GM10847 (cell line): ENCODE measurements around the gene MTSS2.

Experiments
- POLR2A ChIP-seq: IDR thresholded peaks from 2 replicates; pipeline ENCODE4 v1.6.1; 2011; ENCODE audit not compliant: insufficient read length; ENCODE audit errors: extremely low read depth

Gene MTSS2, protein sequence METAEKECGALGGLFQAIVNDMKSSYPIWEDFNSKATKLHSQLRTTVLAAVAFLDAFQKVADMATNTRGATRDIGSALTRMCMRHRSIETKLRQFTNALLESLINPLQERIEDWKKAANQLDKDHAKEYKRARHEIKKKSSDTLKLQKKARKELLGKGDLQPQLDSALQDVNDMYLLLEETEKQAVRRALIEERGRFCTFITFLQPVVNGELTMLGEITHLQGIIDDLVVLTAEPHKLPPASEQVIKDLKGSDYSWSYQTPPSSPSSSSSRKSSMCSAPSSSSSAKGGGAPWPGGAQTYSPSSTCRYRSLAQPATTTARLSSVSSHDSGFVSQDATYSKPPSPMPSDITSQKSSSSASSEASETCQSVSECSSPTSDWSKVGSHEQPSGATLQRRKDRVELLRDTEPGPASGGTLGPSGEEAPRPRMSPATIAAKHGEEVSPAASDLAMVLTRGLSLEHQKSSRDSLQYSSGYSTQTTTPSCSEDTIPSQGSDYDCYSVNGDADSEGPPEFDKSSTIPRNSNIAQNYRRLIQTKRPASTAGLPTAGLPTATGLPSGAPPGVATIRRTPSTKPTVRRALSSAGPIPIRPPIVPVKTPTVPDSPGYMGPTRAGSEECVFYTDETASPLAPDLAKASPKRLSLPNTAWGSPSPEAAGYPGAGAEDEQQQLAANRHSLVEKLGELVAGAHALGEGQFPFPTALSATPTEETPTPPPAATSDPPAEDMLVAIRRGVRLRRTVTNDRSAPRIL

DNA sequence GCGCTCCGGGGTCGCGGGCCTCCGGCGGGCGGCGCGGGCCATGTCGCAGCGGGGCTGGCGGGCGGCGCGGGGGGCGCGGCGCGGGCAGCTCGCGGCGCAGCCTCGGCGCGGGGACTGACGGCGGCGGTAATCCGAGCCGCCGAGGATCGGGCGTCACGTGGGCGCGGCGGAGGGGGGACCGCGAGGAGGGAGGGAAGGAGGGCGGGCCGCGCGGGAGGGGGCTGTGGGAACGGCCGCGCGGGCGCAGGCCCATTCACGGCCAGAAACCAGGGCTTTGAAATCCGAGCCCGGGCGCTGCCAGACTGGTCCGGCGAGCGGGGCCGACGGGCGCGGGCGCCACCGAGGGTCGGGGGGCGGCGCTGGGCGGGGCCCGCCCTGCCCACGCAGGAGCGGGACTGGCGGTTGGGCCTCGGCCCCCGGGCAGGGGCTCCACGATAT lies at the start of gene MTSS2:
TSS of gene MTSS2 (minus strand) at position 116 of the 438 bp plus-strand sequence. CDS start 262 bp downstream, outside the sequence.
- no peak for TF ChIP-seq POLR2A

DNA sequence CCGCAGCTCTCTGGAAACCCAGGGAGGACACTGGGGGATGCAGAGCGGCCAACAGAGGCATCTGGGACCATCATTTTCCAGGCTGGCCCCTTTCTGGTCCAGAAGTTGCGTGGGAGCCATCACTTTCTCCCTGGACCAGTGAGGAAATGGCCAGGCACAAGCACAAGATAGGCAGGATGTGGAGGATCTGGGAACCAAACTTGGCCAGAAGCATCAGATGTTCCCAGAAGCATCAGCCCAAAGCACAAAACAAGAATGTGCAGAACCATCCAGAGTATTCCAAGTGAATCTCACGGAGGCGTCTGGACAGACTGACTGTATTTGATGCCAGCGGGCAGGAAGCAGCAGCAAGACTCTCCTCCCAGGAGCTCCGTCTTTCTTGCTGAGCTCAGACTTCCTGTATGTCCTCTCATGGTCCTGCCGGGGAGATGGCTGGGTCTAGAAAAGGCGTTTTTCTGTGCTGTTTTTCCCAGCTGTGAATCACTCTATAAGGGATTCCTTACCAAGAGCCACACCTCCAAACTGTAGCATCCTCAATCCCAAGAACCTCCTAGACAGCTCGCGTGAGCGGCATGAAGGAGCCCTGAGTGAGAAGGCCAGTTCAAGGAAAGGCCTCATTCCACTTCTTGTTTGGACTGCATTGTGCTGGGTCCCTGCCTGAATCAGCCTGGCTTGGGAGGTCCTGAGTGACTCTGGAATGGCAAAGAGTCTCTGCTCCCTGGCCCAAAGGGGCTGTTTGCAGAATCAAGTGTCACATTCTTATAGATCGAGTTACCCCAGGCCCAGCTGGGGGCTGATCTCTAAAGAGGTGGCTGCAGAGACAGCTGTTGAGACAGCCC lies 49.5 kb upstream of the MTSS2 start:
- TF ChIP-seq POLR2A, result no peak

DNA sequence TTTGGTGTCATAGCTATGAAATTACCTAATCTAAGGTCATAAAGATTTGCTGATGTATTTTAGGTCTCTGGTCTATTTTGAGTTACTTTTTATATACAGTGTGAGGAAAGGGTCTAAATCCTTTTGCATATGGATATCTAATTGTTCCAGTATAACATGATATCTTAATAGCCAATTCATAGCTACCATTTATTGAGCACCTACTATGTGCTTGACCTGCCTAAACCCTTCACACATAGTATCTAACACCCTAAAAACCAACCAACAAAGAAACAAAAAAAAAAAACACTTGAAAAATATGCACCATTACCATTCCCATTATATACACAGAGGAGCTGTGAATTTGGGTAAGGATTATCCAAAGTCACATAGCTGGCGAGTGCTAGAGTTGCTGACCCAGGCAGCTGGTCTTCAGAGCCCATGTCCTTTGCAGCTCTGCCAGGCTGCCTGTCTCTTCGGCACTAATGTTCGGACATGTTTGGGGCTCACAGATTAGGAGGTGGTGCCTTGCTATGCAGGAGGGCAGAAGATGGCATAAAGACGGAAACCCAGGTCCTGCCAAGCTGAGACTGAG lies 48.8 kb upstream of the MTSS2 start:
- no peak for TF ChIP-seq POLR2A

DNA sequence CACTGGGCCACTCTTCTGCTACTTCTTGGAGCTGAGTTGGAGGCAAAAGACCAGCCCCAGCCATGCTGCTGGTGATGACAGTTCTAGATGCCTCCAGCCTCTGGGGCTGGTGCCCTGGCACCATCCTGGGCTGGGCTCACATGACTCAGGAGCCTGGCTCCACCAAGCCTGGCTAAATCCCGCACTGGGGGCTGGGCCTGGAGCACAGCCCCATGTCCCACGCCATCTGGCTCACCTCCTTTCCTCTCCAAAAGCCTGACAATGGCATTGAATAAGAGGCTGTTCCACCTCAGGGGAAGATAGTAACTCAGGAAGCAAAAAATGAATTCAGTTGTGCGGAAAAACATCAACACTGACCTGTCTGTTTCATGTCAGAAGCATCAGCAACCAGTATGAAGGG lies 45.1 kb upstream of the MTSS2 start:
- TF ChIP-seq POLR2A, result no peak

DNA sequence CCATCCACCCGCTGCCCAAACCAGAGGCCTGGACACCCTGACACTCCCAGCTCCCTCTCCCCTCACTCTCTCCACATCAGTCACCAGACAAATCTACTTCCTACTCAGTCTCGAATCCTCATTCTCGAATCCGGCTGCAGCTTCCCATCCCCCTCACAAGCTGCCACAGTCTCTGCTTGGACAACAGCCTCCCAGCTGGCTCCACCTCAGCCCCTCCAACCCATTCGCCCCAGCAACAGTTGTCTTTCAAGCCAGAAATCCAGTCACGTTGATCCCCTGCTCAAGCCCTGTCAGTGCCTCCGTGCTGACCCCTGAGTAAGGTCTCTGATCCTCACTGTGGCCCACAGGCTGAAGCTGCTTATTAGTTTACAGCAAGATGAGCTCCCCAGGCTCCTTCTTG lies 44.2 kb upstream of the MTSS2 start:
- no peak for TF ChIP-seq POLR2A

DNA sequence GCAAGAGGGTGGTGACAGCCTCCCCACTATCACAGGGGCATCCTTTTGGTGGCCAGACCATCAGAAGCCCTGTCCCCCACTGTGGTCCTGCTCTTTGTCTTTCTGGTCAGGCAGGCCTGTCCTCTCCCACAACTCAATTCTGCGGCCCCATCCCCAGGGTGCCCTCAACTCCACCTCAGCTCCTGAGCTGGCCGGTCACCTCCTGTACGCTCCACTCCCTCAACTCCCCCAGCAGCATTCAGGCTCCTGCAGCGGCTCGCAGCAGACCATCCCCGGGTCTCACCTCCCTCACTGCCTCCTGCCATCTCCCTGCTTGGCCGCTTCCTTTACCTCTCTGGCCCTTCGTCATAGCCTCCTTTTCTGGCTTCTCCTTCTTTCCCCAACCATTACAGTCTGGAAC lies 43.4 kb upstream of the MTSS2 start:
- TF ChIP-seq POLR2A, result no peak

DNA sequence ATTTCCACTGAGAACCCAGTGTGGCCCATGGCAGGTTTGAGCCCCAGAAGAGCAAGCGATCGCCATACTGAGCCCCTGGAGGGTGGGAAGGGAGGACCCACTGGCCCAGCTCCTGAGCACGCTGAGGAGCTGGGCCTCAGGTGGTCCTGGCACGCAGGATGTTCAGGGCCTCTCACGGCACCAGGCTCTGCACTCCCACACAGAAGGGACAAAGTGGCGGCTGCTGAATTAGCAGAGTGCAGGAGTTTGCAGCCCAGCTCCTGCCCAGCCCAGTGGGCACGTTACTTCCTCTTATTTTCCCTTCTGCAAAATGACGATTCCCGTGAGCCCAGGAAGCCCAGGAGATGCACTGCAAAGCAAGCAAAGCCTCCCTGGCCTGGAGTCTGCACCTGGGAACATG lies 42.3 kb upstream of the MTSS2 start:
- TF ChIP-seq POLR2A, result no peak

DNA sequence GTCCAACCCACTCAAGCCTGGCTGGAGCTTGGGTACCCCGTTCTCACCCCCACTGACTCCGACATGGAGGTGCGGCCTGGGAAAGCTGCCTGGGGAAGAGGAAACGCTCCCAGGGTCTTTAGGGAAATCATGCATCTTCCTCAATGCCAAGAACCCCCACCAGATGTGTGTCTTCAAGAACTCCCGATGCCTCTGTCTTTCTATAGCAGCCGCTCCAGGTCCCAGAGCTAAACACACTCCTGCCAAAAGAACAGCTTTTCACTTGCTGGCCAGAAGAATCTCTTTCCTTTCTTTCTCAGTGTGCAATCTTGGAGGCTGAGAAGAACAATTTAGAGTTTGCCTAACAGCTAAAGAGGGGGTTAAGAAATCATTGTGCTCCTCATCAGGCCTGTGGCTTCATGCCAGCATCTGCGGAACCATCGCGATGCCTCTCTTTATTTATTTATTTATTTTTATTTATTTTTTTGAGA lies 41.1 kb upstream of the MTSS2 start:
- TF ChIP-seq POLR2A, result no peak

DNA sequence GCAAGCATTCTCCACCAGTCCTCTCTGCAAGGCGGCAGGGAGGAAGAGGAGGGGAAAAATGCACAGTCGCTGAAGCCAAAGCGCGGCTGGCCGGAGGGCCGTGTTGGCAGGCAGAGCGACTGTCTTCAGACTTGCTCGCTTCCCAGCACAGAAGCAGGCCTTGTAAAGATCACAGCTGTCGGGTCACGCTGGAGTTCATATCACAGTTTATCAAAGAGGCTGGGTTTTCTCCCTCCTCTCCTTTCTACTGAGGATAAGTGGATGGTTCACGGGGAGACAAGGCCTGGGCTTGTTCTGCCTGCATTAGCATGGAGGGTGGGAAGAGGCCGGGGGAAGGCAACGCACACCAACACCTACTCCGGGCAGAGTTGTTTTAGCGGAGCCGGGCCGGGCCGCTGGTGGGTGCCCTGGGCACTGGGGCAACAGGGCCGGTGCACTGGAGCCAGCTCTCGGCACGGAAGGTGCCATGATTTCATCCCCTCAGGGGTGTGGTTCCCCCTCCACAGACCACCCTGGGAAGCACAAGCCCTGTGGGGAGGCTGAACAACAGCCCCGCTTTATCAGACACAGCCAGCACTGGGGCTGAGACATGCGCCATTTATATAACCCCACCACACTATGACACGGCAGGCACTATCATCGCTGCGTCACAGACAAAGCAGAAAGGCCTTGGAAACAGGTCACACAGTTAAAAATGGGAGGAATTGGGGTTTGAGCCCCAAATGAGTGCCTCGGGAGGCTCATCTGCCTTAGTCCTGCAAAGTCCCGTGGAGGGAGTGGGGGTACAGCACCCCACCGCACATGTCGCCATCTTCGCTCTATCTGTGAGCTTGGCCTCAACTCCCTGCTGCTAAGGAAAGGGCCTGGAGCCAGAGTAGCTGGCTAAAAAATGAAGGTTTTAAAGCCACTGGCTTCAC lies 40.3 kb upstream of the MTSS2 start:
- TF ChIP-seq POLR2A, result no peak

DNA sequence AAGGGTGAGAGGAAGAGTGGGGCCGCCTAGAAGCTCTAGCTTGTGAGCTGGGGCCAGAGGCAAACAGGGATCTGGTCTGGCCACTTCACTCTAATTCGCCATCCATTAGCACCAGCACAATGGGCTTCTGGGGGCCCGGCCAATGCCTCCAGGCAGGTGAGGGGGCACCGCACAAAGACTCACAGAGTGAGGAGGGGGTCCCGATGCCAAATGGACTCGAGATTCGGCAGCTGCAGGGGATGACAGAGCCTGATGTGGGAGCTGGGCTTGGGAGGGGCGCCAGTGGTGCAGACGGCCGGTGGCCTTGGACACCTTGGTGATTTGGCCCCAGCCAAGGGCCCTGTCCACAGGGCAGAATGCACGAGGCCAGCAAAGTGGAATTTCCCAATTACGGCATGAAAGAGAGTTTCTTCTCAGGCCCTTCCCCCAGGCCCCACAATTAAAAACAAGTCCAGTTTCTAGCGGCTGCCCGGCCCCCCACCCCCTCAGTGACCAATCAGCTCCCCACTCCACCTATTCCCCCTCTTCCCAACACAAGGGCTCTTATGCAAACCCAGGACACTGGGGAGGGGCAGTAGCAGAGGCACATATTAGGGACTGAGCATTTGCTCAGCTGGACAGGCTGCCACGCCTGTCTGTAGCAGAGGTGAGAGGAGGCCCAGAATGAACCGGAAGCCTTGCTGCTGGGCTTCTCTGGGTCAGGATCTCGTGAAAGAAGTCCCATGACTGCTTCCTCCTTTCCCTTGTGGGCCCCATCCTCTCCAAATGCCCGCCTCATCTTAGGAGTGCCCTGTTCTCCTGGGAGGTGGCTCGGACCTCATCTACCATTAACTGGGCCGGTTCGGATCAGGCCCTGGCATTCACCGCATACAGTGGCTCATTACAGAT lies 39.4 kb upstream of the MTSS2 start:
- no peak for TF ChIP-seq POLR2A

DNA sequence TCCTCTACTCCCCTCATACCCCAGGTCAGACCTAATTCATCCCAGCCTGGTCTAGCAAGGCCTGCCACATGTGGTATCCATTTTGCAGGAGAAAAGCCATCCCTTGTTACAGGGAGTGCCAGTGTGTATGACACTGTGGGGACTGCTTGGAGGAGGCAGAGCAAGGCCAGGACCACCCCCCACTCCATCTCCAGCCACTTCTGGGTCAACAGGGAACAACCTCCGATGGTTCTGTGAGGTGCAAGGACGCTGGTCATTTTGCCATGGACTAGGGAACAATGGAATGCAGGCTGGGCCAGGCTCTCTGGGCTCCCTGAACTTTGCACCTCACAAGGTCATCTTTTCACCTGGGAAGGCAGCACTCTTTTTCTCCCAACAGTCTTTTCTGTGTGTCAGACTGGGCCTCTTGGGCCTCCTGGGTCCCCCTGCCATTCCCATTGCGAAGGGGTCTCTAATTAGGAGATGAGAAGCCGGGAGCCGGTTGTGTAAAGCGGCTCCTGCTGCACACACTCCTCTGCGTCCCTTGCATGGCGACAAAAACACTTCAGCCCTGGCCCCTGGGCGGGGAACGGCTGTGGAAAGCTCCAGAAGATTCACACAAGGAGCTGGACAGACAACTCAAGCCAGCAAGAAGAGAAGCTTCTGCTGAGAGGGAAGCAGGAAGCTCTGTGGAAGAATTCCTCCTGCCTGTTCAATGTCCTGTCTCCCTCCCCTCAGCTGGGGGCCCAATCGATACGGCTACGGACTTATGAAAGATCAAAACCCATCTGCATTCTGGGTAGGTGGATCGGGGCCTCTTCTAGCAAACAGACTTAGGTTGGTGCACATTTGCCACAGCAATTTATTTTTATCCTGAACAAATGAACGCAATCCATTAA lies 38.5 kb upstream of the MTSS2 start:
- TF ChIP-seq POLR2A, result no peak

DNA sequence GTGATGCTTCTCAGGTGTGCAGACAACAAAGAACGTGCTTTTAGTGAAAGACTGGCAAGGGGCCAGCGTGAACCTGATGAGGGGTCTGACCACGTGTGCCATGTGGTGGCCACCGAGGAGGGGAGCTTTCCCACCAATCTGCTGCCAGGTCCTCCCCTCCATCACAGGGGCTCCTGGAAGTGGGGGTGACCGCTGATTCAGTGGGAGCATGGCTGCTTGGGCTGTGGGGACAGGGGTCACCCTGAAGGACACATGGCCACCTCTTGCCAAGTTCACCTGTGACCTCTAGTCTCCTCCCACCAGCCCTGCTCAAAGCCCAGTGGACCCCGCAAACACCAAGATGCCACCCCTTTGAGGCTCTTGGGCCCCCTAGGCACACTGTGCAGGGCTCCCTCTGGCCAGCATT lies 37.9 kb upstream of the MTSS2 start:
- TF ChIP-seq POLR2A, result no peak
